Germinal center (tissue), 1 donor: ENCODE measurements around the gene TP53AIP1.

Experiments
- DNase-seq: peaks from one replicate; pipeline ENCODE4 v3.0.0; 2012; ENCODE audit warnings: mixed read lengths, low spot score

TP53AIP1 gene

GRCh38 chr11:128889657-128890213 is 52.9 kb downstream of the TP53AIP1 start:
- no peak for DNase-seq

GRCh38 chr11:128888034-128888985 is 54.4 kb downstream of the TP53AIP1 start:
- no peak for DNase-seq

DNA sequence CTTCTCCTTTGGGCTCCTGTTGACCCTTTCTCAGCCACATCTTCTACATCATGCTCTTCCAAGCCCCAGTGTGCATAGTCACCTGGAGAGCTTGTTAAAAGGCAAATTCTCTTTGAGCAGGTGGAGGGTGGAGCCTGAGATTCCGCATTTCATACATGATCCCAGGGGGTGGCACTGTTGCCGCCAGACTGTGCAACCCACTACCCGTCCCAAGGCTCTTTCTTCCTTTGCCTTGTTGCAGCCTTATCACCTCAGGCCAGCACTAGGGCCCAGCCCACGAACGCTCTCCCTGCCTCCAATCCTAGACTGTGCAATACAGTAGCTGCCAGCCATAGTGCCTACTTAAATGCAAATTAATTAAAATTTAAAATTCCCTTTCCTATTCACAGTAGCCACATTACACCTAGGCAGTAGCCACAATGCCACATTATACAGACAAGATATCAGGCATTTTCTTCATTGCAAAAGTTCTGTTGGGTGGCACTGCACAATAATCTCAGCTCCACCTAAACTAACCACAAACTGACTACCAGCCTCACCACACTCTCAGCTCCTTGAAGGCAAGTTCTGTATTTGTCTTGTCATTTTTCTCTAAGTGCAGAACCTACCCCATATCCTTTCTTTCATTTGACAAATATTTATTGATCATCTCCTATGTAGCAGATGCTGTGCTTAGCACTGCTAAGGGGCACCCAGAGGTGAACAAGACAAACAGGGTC is 56.1 kb downstream of the TP53AIP1 start:
- DNase-seq = no peak
